ENCODE results near the gene ARRB1.

Gene ARRB1

GRCh38 chr11:75350122-75350742 lies 1.2 kb downstream of the ARRB1 start:
- no peaks in the 10 kb centered on the region for H3K79me2 ChIP-seq (ENCODE audit: insufficient read depth, low read length)
- H3K9me2 ChIP-seq (ENCODE audit: low read depth, low read length): no peaks in the 10 kb centered on the region
- H3K4me2 ChIP-seq (ENCODE audit: low read length): no peak overlapping the region
- no peaks in the 10 kb centered on the region for H3F3A ChIP-seq (ENCODE audit: insufficient read depth, low read length)
- H2AFZ ChIP-seq (ENCODE audit: low read length): no peak overlapping the region
- H3K9me3 ChIP-seq (ENCODE audit: low read length): no peaks in the 10 kb centered on the region
- H3K4me3 ChIP-seq (ENCODE audit: low read depth, low read length, poor library complexity, severe bottlenecking): no peak overlapping the region
- no peaks in the 10 kb centered on the region for H3K27me3 ChIP-seq (ENCODE audit: insufficient read depth, low read length)
- H3K27ac ChIP-seq (ENCODE audit: low read depth, low read length, poor library complexity, severe bottlenecking): no peak overlapping the region
- TF ChIP-seq, protein P1, sequence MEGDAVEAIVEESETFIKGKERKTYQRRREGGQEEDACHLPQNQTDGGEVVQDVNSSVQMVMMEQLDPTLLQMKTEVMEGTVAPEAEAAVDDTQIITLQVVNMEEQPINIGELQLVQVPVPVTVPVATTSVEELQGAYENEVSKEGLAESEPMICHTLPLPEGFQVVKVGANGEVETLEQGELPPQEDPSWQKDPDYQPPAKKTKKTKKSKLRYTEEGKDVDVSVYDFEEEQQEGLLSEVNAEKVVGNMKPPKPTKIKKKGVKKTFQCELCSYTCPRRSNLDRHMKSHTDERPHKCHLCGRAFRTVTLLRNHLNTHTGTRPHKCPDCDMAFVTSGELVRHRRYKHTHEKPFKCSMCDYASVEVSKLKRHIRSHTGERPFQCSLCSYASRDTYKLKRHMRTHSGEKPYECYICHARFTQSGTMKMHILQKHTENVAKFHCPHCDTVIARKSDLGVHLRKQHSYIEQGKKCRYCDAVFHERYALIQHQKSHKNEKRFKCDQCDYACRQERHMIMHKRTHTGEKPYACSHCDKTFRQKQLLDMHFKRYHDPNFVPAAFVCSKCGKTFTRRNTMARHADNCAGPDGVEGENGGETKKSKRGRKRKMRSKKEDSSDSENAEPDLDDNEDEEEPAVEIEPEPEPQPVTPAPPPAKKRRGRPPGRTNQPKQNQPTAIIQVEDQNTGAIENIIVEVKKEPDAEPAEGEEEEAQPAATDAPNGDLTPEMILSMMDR (IDR thresholded peaks at IDR 0.05; ENCODE audit: low read length): no peak
- TF ChIP-seq EZH2 (IDR thresholded peaks at IDR 0.05; ENCODE audit: borderline replicate concordance, low read length): no peak
- H3K9ac ChIP-seq (ENCODE audit: low read length): no peak overlapping the region
- no peaks in the 10 kb centered on the region for H3K4me1 ChIP-seq (ENCODE audit: insufficient read depth, low read length, severe bottlenecking)
- no peaks in the 10 kb centered on the region for H4K20me1 ChIP-seq (ENCODE audit: insufficient read depth, low read length)
- H3K36me3 ChIP-seq (ENCODE audit: insufficient read depth, low read length): no peaks in the 10 kb centered on the region

GRCh38 chr11:75349521-75350116 lies 1.8 kb downstream of the ARRB1 start:
- TF ChIP-seq EZH2 (IDR thresholded peaks at IDR 0.05; ENCODE audit: borderline replicate concordance, low read length): no peak
- TF ChIP-seq, protein P1 (IDR thresholded peaks at IDR 0.05; ENCODE audit: low read length): no peak
- no peaks in the 10 kb centered on the region for H3K9me2 ChIP-seq (ENCODE audit: low read depth, low read length)
- H3K9ac ChIP-seq (ENCODE audit: low read length): no peak overlapping the region
- H3F3A ChIP-seq (ENCODE audit: insufficient read depth, low read length): no peaks in the 10 kb centered on the region
- no peak overlapping the region for H3K4me2 ChIP-seq (ENCODE audit: low read length)
- H3K27ac ChIP-seq (ENCODE audit: low read depth, low read length, poor library complexity, severe bottlenecking): no peak overlapping the region
- H3K4me1 ChIP-seq (ENCODE audit: insufficient read depth, low read length, severe bottlenecking): no peaks in the 10 kb centered on the region
- no peak overlapping the region for H3K4me3 ChIP-seq (ENCODE audit: low read depth, low read length, poor library complexity, severe bottlenecking)
- no peaks in the 10 kb centered on the region for H3K9me3 ChIP-seq (ENCODE audit: low read length)
- no peaks in the 10 kb centered on the region for H3K79me2 ChIP-seq (ENCODE audit: insufficient read depth, low read length)
- no peak overlapping the region for H2AFZ ChIP-seq (ENCODE audit: low read length)
- no peaks in the 10 kb centered on the region for H3K27me3 ChIP-seq (ENCODE audit: insufficient read depth, low read length)
- no peaks in the 10 kb centered on the region for H4K20me1 ChIP-seq (ENCODE audit: insufficient read depth, low read length)
- no peaks in the 10 kb centered on the region for H3K36me3 ChIP-seq (ENCODE audit: insufficient read depth, low read length)

DNA sequence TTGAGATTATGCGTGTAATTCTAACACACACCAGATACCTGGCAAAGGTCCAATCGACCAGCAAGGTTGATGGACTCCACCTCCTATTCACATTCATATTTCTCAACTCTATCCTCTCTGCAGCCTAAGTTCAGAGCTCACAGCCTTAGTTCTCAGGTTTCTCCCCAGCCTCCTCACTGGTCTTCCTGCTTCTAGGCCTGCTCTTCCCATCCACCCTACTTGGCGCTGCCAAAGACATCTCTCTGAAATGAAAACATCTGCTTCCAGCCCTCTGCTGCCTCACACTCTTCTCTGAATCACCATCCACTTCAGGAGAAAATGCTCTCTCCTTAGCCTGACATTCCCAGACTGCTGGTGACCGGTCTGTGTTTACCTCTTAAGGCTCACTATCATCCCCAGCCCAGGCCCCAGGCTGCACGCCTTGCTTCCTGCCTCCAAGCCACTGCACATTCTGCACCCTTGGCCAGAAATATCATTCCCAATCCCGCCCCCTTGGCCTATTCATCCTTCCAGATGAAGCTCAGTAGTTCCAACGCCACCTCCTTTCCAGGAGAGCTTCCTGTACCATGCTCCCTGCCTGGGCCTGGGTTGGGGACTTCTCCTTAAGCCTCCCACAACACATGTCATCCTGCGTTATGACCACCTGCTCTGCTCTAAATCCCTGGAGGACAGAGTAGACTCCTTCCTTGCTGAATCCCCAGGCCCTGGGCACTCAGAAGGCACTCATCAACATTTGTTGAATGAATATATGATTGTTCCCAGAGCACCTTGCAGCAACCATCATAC lies 3.5 kb downstream of the ARRB1 start:
- no peak overlapping the region for H3K4me3 ChIP-seq (ENCODE audit: low read depth, low read length, poor library complexity, severe bottlenecking)
- no peaks in the 10 kb centered on the region for H3K36me3 ChIP-seq (ENCODE audit: insufficient read depth, low read length)
- H3F3A ChIP-seq (ENCODE audit: insufficient read depth, low read length): no peaks in the 10 kb centered on the region
- no peaks in the 10 kb centered on the region for H3K4me1 ChIP-seq (ENCODE audit: insufficient read depth, low read length, severe bottlenecking)
- TF ChIP-seq, protein P1 (IDR thresholded peaks at IDR 0.05; ENCODE audit: low read length): no peak
- no peak for TF ChIP-seq EZH2 (IDR thresholded peaks at IDR 0.05; ENCODE audit: borderline replicate concordance, low read length)
- no peak overlapping the region for H2AFZ ChIP-seq (ENCODE audit: low read length)
- H3K79me2 ChIP-seq (ENCODE audit: insufficient read depth, low read length): no peaks in the 10 kb centered on the region
- no peak overlapping the region for H3K27ac ChIP-seq (ENCODE audit: low read depth, low read length, poor library complexity, severe bottlenecking)
- no peaks in the 10 kb centered on the region for H3K9me2 ChIP-seq (ENCODE audit: low read depth, low read length)
- no peaks in the 10 kb centered on the region for H3K27me3 ChIP-seq (ENCODE audit: insufficient read depth, low read length)
- H3K4me2 ChIP-seq (ENCODE audit: low read length): no peak overlapping the region
- no peak overlapping the region for H3K9ac ChIP-seq (ENCODE audit: low read length)
- no peaks in the 10 kb centered on the region for H3K9me3 ChIP-seq (ENCODE audit: low read length)
- no peaks in the 10 kb centered on the region for H4K20me1 ChIP-seq (ENCODE audit: insufficient read depth, low read length)

Measured in OCI-LY1 (cell line).